ENCODE data around the gene GABRA1. TPM values are rescaled to one million over a fixed set of nuclear protein-coding genes. Genes with fewer than 3 reads are reported as not detected.

Gene GABRA1
- not detected for total RNA-seq

DNA sequence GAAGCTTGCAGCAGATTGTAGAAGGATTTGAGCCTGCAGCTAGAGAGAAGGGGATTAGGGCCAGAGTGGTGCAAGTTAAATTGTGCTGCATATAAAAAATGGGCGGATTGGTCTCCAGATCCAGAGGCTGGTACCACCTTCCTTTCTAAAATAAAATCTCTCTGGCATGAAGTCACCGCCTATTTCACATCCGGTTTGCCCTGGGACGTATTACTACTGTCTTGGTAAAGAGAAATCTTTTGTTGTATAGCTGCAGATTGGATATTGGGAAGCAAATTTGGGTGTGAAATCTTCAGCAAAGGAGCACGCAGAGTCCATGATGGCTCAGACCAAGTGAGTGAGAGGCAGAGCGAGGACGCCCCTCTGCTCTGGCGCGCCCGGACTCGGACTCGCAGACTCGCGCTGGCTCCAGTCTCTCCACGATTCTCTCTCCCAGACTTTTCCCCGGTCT is at the start of gene GABRA1:
TSS of gene GABRA1 (plus strand) at position 180 of the 451 bp plus-strand sequence. CDS start 2,691 bp downstream, outside the sequence.
- DNase-seq, result peak; percentile 5

DNA sequence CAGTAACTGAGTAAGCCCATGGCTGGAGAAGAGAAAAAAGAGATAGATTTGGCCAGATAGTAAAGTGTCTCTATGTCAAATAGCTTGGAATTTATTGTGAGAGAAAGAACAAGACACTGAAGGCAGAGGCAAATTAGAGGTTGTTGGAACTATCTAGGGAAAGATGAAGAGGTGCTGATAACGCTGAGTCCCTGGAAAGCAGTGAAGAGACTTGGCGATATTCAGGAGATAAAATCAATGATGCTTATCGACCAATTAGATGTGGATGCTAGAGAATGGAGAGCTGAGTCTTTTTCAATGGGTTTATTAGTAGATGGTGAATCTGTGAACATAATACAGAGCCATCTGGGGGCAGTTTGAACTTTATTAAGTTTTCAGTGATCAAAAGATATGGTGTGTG is 48.6 kb upstream of the GABRA1 start:
- DNase-seq, result no peak

GRCh38 chr5:161804263-161804662 is 43.7 kb upstream of the GABRA1 start:
- DNase-seq, result no peak

GRCh38 chr5:161846746-161847145 is 1.2 kb upstream of the GABRA1 start:
- peak; percentile 60 for DNase-seq

DNA sequence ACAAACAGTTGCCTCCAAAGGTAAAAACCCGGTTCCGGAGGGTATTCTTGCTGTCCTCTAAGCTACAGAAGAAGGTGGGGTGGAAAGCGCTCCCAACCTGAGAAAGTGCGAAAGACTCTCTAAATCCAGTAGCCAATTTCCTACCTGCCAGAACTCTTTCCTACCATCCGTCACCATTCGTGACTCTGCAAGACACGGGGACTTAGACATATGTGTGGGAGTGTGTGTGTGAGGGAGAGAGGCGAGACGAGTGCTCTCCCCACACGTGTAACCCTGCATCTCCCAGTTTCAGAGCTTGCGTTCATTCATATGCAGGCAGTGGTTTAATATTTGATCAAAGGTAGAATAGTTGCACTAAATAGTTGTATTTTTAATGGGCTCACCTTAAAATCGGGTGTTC is 473 bp upstream of the GABRA1 start:
- no peak for DNase-seq

- no peak for DNase-seq
Measured at GRCh38 chr5:161850491-161850890, 2.6 kb downstream of the GABRA1 start.

GRCh38 chr5:161851691-161852299 is 3.9 kb downstream of the GABRA1 start:
- DNase-seq, result peak; percentile 11

DNA sequence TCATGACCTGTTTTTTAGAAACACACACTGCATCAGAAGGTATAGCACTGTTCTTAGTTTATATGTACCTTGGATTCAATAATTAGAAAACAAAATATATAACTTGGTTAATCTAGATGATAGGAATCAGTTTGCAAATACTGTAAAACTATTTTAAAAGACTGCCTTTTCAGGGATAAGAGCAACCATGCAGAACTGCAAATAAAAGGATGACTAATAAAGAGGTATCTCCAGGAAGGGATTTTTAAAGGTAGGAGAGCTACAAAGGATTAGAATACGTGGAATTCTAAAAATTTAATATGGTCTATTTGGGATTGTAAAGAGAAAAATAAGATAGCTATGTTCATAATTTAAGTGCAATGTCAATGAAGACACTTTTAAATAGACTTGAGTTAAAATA is 9.4 kb downstream of the GABRA1 start:
- DNase-seq, result no peak

DNA sequence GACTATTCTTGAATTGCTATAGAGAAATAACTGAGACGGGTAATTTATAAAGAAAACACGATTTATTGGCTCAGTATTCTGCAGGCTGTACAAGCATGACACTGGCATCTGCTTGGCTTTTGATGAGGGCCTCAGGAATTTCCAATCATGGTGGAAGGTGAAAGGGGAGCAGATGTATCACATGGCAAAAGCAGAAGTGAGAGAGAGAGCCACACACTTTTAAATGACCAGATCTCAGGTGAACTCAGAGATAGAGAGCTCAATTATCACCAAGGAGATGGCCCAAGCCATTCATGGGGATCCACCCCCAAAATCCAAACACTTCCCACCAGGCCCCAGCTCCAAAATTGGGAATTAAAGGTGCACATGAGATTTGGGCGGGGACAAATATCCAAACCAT is 15.3 kb downstream of the GABRA1 start:
- no peak for DNase-seq

- DNase-seq, result no peak
Measured at GRCh38 chr5:161863811-161864210, 15.9 kb downstream of the GABRA1 start.

- DNase-seq, result no peak
Measured at GRCh38 chr5:161865510-161865909, 17.6 kb downstream of the GABRA1 start.

- DNase-seq, result peak; percentile 9
Measured at GRCh38 chr5:161889971-161890370, 42.1 kb downstream of the GABRA1 start.

DNA sequence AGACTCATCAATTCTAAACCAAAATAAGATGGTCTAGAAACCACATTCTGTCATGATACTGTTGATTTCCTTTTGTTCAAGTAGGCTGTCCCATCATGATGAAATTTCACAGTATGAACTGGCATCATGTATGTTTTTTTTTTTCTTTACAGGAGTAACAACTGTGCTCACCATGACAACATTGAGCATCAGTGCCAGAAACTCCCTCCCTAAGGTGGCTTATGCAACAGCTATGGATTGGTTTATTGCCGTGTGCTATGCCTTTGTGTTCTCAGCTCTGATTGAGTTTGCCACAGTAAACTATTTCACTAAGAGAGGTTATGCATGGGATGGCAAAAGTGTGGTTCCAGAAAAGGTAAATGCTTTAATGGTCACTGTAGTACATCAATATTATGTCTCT is 47.6 kb downstream of the GABRA1 start:
- no peak for DNase-seq

GRCh38 chr5:161897033-161897432 is 49.1 kb downstream of the GABRA1 start:
- DNase-seq, result no peak

- DNase-seq, result no peak
Measured at GRCh38 chr5:161899590-161899989, 51.7 kb downstream of the GABRA1 start.

- no peak for DNase-seq
Measured at GRCh38 chr5:161900981-161901380, 53.1 kb downstream of the GABRA1 start.

DNA sequence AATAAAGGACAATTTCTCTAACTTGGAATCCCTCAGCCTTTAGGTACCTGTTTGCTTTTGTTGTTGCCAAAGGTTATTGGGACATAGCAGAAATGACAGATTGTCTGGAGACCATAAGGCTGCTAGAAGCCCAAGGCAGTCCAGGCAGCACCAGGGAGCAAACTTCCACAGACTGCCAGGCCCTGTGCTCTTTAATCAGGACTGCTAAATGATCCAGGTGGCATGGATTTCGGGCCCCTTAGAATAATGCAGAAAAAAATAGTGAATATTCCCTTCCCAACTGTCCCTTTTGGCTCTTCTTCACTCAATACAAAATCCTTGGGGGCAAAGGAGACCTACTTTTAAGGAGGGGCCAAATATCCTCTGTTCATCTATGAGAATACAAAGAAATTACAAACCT is 73.9 kb downstream of the GABRA1 start:
- DNase-seq, result no peak

GRCh38 chr5:161924270-161924669 is 76.3 kb downstream of the GABRA1 start:
- DNase-seq, result no peak

- DNase-seq, result no peak
Measured at GRCh38 chr5:161925960-161926359, 78.0 kb downstream of the GABRA1 start.

- no peak for DNase-seq
Measured at GRCh38 chr5:161934486-161934885, 86.6 kb downstream of the GABRA1 start.

- DNase-seq, result no peak
Measured at GRCh38 chr5:161944974-161945373, 97.1 kb downstream of the GABRA1 start.

DNA sequence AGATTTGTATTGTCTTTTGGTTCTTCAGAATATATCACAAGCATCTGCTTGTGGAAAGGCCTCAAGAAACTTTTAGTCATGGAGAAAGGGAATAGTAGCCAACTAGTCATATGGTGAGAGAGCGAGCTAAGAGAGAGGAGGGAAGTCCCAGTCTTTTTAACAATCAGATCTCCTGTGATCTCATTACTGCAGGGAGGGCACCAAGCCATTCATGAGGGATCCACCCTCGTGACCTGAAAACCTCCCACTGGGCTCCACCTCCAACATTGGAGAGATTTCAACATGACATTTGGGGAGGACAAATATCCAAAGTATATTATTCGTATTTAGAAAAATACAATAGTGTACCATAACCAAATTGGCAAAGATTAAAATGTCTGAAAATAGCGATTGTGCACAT is 99.0 kb downstream of the GABRA1 start:
- DNase-seq, result no peak

Measured in tongue (tissue), 2 donors.